ENCODE results near the gene SRMS. TPM values are rescaled to one million over a fixed set of nuclear protein-coding genes. Genes with fewer than 3 reads are reported as not detected.

The SRMS gene
- total and polyA plus RNA-seq, 2 of the 13 experiments (the other 11 are each of a cell fraction or from before 2014, with no cell fraction given) = not detected

DNA sequence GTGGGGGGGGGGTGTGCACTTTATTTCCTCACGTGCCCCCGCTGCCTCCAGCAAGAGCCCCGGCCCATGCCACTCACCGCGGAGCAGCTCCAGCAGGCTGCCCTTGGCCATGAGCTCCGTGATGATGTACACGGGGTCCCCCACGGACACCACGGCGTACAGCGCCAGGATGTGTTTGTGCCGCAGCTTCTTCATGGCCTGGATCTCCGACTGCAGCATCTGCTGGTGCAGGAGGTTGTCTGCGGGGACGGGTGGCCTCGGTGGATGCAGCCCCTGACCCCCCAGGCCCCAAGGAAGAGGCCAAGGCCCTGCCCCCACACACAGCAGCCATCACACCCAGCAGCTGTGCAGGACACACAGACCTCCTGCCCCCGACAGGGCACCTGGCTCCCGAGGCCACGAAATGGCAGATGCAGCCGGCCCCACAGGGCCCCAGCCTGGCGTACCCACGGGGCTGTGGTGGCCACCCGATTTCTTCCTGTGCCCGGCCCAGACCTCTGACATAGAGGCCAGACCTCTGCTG is 15.0 kb downstream of the SRMS start (continued):
- TF ChIP-seq ZNF567 (CRISPR knock-in tag; IDR thresholded peaks at IDR 0.05; ENCODE audit: borderline replicate concordance) = no peak

DNA sequence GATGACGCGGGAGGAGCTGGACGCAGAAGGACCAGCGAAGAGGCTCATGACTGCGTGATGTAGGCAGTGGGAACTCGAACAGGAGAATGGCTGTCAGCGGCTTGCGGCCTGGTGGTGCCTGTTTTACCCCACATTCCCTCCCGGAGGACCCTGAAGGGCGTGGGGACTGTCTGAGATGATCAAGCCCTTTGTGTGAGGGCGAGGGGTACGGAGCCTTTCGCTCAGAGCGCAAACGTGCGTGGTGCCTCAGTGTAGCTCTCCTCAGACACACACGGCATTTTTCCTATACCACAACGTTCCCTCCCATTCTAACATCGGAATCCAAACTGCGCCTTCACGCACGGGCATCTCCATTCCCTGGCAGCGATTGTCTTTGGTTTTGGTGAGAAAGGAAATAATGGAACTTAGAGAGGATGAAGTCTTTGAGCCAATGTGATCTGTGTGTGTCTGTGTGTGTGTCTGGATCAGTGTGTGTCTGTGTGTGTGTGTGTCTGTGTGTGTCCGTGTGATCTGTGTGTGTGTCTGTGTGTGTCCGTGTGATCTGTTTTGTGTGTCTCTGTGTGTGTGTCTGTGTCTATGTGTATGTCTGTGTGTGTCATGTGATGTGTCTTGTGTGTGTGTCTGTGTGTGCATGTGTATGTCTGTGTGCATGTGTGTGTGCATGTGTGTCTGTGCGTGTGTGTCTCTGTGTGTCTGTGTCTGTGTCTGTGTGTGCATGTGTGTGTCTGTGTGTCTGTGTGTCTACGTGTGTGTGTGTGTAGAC is 15.7 kb downstream of the SRMS start:
- Histone ChIP-seq H3K4me2 (ENCODE audit: low read depth, low read length) (no peak overlapping the region), H3K79me2 (ENCODE audit: insufficient read depth, low read length) (no peaks in the 10 kb centered on the region), H3K9ac (ENCODE audit: insufficient read depth, low read depth, low read length) (no peak overlapping the region), H3K27ac (ENCODE audit: extremely low read length, insufficient read depth, low read length) (no peak overlapping the region), H3K27me3 (ENCODE audit: control insufficient read depth in 1 of 2, insufficient read depth in 2 of 2, low read length in 2 of 2) (peaks cover 36 to 72% of the 10 kb centered on the region in 2 experiments), H3K4me1 (ENCODE audit: insufficient read depth, low read length) (peaks cover 26% of the 10 kb centered on the region), H2AFZ (ENCODE audit: low read length) (no peak overlapping the region), H3K9me3 (ENCODE audit: low read length) (no peaks in the 10 kb centered on the region), H3K4me3 (replicated peaks in 1 of 3; ENCODE audit: insufficient read depth in 1 of 3, low read depth in 2 of 3, low read length in 3 of 3) (no peak overlapping the region), H4K20me1 (ENCODE audit: insufficient read depth, low read length) (peaks cover 4% of the 10 kb centered on the region; the same call in 1 of the 2 replicates), H3K36me3 (replicated peaks in 1 of 2; ENCODE audit: control insufficient read depth in 1 of 2, insufficient read depth in 2 of 2, low read length in 2 of 2) (no peaks in the 10 kb centered on the region)
- BruUV-seq (replicated peaks) = no TSS peak
- CTCF ChIA-PET (ENCODE audit: low intra/inter-chr PET ratio, low total read pairs) = no interaction called here
- peak; percentile 91 for FAIRE-seq
- in situ Hi-C loops (cut with HindIII; ENCODE audit: extremely low pct_ligation_motif_present, low pct_unique_long_range_greater_than_20kb) = no loop called here
- ATAC-seq = no peak
- DNase-seq (ENCODE audit: low spot score) = no peak
- POLR2A ChIA-PET = no interaction called here
- WGBS (ENCODE audit: low lambda C conversion rate) = 73% methylated on average over 27 of the region's 27 CpGs
- intact Hi-C loops (cut with micrococcal nuclease; ENCODE audit: unreplicated experiment) = loop anchor here (10.0 kb wide), 1 partner anchor 123 kb away; the partner anchor contains the start of genes RTEL1 and STMN3
- TF ChIP-seq ZNF674 (CRISPR knock-in tag; IDR thresholded peaks at IDR 0.05; ENCODE audit: low read depth) (no peak), ZNF605 (CRISPR knock-in tag; IDR thresholded peaks at IDR 0.05) (no peak), ZNF607 (CRISPR knock-in tag; IDR thresholded peaks at IDR 0.05; ENCODE audit: borderline replicate concordance) (no peak), MXD4 (CRISPR knock-in tag; IDR thresholded peaks at IDR 0.05) (no peak), SMARCE1 (IDR thresholded peaks at IDR 0.05; ENCODE audit: borderline replicate concordance) (no peak), LCORL (IDR thresholded peaks at IDR 0.05) (peak; percentile 13; the same call in 1 of the 2 replicates), LCORL (CRISPR knock-in tag; IDR thresholded peaks at IDR 0.05) (no peak), MBD4 (IDR thresholded peaks at IDR 0.05; ENCODE audit: borderline replicate concordance, low read length) (no peak), ZNF3 (CRISPR knock-in tag; IDR thresholded peaks at IDR 0.05) (no peak), HMG20B (CRISPR knock-in tag; conservative IDR thresholded peaks at IDR 0.05) (no peak), NR2F6 (IDR thresholded peaks at IDR 0.05) (no peak), NR2F6 (CRISPR knock-in tag; IDR thresholded peaks at IDR 0.05) (no peak), ZKSCAN5 (CRISPR knock-in tag; IDR thresholded peaks at IDR 0.05) (no peak)
- TF ChIP-seq, protein P1, sequence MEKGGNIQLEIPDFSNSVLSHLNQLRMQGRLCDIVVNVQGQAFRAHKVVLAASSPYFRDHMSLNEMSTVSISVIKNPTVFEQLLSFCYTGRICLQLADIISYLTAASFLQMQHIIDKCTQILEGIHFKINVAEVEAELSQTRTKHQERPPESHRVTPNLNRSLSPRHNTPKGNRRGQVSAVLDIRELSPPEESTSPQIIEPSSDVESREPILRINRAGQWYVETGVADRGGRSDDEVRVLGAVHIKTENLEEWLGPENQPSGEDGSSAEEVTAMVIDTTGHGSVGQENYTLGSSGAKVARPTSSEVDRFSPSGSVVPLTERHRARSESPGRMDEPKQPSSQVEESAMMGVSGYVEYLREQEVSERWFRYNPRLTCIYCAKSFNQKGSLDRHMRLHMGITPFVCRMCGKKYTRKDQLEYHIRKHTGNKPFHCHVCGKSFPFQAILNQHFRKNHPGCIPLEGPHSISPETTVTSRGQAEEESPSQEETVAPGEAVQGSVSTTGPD (CRISPR knock-in tag; IDR thresholded peaks at IDR 0.05) = no peak
- TF ChIP-seq, protein P2, sequence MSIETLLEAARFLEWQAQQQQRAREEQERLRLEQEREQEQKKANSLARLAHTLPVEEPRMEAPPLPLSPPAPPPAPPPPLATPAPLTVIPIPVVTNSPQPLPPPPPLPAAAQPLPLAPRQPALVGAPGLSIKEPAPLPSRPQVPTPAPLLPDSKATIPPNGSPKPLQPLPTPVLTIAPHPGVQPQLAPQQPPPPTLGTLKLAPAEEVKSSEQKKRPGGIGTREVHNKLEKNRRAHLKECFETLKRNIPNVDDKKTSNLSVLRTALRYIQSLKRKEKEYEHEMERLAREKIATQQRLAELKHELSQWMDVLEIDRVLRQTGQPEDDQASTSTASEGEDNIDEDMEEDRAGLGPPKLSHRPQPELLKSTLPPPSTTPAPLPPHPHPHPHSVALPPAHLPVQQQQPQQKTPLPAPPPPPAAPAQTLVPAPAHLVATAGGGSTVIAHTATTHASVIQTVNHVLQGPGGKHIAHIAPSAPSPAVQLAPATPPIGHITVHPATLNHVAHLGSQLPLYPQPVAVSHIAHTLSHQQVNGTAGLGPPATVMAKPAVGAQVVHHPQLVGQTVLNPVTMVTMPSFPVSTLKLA (IDR thresholded peaks at IDR 0.05) = peak; percentile 83
- TF ChIP-seq, protein P3, sequence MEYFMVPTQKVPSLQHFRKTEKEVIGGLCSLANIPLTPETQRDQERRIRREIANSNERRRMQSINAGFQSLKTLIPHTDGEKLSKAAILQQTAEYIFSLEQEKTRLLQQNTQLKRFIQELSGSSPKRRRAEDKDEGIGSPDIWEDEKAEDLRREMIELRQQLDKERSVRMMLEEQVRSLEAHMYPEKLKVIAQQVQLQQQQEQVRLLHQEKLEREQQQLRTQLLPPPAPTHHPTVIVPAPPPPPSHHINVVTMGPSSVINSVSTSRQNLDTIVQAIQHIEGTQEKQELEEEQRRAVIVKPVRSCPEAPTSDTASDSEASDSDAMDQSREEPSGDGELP (IDR thresholded peaks at IDR 0.05; ENCODE audit: borderline replicate concordance, low read depth) = no peak
- TF ChIP-seq, protein P4, sequence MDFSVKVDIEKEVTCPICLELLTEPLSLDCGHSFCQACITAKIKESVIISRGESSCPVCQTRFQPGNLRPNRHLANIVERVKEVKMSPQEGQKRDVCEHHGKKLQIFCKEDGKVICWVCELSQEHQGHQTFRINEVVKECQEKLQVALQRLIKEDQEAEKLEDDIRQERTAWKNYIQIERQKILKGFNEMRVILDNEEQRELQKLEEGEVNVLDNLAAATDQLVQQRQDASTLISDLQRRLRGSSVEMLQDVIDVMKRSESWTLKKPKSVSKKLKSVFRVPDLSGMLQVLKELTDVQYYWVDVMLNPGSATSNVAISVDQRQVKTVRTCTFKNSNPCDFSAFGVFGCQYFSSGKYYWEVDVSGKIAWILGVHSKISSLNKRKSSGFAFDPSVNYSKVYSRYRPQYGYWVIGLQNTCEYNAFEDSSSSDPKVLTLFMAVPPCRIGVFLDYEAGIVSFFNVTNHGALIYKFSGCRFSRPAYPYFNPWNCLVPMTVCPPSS (IDR thresholded peaks at IDR 0.05) = peak; percentile 90; the same call in 1 of the 2 replicates
- TF ChIP-seq, protein P5, sequence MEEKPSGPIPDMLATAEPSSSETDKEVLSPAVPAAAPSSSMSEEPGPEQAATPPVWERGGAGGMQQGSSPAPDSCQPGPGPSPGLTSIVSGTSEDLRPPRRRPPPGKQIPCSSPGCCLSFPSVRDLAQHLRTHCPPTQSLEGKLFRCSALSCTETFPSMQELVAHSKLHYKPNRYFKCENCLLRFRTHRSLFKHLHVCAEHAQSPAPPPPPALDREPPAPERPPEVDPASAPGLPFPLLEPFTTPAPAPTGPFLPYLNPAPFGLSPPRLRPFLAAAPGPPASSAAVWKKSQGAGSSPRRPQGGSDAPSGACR (CRISPR knock-in tag; IDR thresholded peaks at IDR 0.05) = no peak
